GM18907 (cell line): Measurements from ENCODE around the gene SLC9A8.
"Not testable (repeated sequence)": the region's sequence is repeated elsewhere in the genome, so short reads cannot be mapped to it uniquely, and the experiment has no call there.

Source experiments
- ATAC-seq: cut with Tn5 transposase; IDR thresholded peaks from one replicate; pipeline ENCODE4 v1.9.1; 2021; ENCODE audit warnings: mild to moderate bottlenecking, moderate library complexity; ENCODE audit not compliant: unreplicated experiment

The SLC9A8 gene, protein sequence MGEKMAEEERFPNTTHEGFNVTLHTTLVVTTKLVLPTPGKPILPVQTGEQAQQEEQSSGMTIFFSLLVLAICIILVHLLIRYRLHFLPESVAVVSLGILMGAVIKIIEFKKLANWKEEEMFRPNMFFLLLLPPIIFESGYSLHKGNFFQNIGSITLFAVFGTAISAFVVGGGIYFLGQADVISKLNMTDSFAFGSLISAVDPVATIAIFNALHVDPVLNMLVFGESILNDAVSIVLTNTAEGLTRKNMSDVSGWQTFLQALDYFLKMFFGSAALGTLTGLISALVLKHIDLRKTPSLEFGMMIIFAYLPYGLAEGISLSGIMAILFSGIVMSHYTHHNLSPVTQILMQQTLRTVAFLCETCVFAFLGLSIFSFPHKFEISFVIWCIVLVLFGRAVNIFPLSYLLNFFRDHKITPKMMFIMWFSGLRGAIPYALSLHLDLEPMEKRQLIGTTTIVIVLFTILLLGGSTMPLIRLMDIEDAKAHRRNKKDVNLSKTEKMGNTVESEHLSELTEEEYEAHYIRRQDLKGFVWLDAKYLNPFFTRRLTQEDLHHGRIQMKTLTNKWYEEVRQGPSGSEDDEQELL

DNA sequence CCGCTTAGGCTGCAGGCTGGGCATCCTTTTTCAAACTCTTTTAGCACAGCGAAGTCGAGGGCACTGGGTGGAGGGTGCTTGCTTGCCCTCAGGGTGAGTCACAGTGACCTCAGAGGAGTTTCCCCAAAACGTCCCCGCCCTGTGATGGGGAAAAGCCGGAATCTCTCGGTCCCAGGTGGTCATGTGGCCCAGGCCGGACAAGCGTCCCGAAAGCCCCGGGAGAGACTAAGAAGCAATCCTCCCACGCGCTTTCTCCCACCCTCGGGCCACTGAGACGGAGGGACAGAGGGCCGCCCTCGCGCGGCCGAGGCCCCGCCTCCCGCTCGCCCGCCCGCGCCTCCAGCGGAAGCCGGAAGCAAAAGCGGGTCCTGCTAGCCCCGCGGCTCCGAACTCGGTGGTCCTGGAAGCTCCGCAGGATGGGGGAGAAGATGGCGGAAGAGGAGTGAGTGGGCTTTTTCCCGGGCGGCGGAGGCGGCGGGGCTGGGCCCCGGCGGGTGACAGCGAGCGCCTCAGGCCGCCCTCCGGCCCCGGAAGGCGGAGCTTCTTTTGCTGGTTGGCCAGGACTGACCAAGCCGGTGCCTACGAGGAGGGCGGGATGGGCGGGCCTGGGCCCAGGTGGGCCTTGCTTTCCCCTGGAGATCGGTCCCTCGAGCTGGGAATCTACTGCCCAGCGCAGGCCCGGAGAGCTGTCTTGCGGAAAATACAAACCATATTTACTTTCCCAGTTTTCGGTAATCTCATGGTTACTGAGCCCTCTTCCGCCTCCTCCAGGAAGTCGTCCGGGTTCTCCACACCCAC is at the start of gene SLC9A8:
SLC9A8 (plus strand) TSS at position 322 of the 798 bp plus-strand sequence; CDS start at position 417, 95 bp downstream.
- peak; percentile 83 for ATAC-seq

DNA sequence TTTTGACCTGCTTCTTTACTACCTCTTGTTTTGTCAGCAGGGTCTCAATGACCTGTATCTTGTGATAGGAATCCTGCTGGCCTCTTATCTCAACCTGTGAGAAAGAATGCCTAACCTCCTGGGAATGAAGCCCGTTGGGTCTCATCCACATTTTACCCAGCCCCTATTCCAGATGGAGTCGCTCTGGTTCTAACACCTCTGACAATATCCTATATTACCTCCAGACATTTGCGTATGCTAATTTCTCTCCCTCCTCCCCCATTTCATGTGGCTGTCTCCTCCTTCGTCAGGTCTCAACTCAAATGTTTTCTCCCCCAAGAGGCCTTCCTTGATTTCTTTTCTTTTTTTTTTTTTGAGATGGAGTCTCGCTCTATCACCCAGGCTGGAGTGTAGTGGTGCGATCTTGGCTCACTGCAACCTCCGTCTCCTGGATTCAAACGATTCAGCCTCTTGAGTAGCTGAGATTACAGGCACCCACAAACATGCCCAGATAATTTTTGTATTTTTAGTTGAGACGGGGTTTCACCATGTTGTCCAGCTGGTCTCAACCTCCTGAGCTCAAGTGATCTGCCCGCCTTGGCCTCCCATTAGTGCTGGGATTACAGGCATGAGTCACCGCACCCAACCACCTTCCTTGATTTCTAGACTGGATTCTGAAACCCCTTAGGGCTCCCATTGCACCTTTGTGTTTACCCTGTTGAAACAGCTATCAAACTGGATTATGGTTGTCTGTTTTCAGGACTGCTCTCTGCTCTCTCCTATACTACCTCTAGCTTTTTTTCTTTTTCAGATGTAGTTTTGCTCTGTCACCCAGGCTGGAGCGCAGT is 49.5 kb upstream of the SLC9A8 start:
- no peak for ATAC-seq

DNA sequence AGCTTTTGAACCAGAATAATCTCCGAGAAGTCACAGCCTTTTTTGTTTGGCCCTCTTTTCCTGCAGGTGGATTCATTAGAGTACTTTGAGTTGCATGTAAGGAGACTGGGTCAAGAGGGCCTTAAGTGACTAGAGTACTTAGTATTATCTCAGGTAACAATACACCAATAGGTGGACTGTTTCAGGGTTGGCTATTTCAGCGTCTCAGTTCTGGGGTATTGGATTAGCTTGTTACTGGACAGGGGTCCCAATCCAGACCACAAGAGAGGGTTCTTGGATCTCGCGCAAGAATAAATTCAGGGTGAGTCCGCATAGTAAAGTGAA is 47.3 kb upstream of the SLC9A8 start:
- ATAC-seq = no peak

DNA sequence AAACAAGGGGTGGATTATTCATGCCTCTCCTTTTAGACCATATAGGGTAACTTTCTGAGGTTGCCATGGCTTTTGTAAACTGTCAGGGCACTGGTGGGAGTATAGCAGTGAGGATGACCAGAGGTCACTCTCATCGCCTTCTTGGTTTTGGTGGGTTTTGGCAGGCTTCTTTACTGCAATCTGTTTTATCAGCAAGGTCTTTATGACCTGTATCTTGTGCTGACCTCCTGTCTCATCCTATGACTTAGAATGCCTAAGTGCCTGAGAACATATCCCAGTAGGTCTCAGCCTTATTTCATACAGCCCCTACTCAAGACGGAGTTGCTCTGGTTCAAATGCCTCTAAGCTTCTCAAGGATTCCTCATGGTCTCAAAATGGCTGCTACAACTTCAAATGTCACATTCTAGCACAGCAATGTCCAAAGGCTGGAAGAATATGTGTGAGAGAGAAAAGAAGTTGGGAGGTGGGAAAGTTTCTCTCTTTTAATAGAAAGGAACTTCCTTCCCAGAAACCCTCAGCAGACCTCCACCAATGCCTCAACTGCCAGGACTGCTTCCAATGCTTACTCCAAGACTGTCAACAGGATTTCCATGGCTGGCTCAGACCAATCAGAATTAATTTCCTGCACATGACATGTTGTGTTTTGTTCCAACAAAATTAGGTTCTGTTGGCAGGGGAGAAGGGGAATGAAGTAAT is 46.6 kb upstream of the SLC9A8 start:
- ATAC-seq = no peak

DNA sequence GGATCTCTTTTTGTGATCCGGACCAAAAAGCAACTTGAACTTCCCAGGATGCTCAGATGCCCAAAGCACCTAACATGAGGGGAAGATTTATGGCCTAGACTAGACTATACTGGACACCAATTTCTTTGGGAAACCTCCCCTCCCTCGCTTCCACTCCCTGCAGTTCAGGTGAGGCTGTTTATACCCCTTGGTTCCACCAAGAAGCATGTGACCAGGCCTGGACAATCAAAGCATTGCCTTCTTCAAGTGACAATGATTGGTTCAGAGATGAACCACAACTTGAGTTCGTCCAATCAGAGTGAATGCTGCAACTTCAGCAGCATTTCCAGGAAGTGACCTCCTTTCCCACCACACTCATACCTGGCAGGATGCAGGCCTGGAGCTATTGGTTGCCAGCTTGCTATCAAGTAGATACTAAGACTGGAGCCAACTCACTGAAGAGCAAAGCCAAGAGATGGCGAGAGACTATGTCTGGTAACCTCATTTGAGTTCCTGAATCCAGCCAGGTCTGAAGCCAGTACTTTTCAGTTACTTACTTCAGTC is 45.6 kb upstream of the SLC9A8 start:
- no peak for ATAC-seq

DNA sequence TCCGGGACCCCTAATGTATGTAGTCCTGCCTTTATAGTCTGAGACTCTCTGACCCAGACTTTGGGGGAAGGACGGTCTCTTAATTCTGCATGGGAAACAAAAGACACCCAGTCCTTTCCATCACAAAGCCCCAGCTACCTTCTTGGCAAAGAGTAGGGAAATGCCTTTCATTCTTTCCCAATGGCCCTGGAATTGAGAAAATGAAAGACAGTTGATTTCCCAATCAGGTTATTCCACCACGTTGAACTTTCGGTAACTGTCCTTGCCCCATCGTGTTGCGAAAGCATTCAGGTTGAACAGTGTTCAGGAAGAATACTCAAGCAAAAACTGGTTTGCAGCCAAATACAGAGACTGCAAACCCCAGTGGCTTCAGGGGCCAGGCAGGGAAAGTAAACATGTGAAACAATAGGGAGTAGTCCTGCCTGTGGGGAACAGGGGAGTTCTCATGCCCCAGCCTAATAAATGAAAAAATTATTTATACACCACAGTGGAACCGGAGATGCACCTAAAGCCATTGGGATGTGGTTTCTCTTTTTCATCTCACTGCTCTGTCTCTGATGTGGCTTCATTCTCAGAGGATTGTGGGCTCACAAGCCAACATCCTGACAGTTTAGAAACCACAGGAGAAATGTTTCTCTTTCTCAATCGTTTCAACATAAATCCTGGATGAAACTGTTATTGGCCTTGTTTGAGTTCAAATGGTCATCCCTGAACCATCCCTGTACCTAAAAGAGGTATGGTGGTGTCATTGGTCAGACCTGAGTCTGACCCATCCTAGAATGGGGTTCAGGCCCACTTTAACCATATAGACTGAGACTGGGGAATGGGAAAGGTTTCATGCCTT is 44.2 kb upstream of the SLC9A8 start:
- ATAC-seq = no peak

DNA sequence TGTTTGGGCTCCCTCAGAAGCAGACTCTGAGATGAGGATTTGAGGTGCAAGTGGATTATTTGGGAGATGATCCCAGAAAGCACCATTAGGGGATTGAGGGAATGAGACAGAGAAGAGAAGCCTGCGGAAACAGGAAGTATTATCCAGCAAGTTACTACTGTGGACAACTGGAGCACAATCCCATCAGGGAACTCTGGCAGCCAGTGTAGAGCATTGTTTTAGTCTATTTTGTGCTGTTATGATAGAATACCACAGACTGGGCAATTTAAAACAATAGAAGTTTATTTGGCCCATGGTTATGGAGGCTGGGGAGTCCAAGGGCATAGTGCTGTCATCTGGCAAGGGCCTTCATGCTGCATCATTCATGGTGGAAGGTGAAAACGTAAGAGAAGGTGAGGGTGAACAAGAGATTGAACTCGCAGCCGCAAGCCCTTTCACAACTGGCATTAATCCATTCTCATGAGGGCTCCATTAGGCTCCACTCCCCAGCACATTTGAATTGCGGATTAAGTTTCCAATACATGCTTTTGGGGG is 43.5 kb upstream of the SLC9A8 start:
- ATAC-seq = no peak

DNA sequence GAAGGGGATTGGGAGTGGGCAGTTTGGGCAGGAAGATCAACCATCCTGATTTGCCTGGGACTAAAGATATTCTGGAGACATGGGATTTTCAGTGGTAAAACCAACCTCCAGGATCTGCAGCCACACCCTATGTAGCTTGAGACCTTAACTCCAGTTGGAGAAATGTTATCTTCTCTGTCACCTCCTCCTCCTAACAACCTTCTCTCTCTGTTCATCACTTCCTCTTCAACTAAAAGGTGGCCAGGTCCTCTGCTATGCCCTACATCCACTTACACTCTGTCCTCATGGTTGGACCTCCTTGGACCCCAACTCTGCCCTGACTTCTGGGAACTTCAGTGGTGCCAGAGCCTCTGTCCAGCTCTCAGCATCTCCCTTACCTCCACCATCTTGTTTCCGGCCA is 42.0 kb upstream of the SLC9A8 start:
- ATAC-seq = no peak

DNA sequence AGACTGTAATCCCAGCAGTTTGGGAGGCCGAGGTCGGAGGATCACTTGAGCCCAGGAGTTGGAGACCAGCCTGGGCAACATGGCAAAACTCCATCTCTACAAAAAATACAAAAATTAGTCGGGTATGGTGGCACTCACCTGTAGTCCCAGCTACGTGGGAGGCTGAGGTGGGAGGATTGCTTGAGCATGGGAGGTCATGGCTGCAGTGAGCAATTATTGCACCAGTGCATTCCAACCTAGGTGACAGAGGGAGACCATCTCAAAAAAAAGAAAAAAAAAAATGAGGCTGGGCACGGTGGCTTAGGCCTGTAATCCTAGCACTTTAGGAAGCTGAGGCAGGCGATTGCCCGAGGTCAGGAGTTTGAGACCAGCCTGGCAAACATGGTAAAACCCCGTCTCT is 38.4 kb upstream of the SLC9A8 start:
- ATAC-seq = not testable (repeated sequence)

DNA sequence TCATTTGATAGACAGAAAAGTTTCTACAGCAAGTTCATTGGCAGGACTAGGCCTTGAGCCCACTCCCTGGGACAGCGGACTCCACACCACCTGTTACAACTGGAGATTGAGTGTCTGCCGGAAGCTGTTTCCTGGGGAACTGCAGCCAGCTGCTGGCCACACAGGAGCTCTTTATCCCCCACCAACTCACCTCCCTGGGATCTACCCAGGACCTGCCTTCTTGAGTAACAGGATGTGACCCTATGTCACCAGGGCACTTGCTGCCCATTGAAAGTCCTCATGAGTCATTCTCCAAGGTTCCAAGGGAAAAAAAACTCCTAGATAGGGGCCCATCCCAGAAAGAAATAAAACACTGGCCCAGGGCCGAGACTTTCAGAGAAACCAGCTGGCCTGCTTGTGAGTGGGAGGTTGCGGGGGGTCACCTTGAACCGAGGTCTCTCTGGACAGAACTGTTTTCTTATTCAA is 37.4 kb upstream of the SLC9A8 start:
- ATAC-seq = no peak

DNA sequence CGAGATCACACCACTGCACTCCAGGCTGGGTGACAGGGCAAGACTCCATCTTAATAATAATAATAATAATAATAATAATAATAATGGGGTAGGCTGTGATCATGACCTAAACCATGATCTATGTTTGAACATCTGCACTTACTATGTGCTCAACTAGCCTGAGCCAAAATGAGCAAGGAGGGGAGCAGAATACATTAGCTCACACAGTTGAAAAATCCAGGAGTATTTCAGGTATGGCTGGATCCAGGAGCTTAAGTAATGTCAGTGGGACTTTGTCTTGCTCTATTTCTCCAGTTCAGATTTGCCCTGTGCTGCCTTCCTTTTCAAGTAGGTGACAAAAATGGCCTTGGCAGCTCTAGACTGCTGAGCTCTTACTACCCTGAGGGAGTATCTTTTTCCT is 32.7 kb upstream of the SLC9A8 start:
- no peak for ATAC-seq

DNA sequence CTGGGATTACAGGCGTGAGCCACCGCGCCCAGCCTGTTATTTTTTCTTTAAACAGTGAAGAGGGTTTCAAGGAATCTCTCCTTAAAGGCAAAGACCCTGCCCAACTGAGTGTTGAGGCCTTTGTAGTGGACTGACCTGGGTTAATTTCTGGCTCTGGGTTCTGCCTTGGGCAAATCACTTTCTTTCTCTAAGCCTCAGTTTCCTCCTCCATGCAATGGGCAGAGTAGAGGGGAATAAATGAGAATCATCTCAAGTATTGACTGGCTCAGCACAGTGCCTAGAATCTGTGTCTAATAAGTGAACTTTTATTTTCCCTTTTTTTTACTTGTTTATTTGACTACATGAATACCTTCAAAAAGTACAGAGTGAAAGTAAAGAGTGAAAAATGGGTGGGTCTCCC is 31.0 kb upstream of the SLC9A8 start:
- no peak for ATAC-seq

DNA sequence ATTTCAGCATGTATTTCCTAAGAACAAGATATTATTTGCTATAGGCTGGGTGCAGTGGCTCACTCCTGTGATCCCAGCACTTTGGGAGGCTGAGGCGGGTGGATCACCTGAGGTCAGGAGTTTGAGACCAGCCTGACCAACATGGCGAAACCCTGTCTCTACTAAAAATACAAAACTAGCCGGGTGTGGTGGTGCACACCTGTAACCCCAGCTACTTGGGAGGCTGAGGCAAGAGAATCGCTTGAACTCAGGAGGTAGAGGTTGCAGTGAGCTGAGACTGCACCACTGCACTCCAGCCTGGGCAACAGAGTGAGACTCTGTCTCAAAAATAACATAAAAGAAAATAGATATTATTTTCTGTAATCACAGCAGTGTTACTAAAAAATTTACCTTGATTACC is 30.2 kb upstream of the SLC9A8 start:
- not testable (repeated sequence) for ATAC-seq

DNA sequence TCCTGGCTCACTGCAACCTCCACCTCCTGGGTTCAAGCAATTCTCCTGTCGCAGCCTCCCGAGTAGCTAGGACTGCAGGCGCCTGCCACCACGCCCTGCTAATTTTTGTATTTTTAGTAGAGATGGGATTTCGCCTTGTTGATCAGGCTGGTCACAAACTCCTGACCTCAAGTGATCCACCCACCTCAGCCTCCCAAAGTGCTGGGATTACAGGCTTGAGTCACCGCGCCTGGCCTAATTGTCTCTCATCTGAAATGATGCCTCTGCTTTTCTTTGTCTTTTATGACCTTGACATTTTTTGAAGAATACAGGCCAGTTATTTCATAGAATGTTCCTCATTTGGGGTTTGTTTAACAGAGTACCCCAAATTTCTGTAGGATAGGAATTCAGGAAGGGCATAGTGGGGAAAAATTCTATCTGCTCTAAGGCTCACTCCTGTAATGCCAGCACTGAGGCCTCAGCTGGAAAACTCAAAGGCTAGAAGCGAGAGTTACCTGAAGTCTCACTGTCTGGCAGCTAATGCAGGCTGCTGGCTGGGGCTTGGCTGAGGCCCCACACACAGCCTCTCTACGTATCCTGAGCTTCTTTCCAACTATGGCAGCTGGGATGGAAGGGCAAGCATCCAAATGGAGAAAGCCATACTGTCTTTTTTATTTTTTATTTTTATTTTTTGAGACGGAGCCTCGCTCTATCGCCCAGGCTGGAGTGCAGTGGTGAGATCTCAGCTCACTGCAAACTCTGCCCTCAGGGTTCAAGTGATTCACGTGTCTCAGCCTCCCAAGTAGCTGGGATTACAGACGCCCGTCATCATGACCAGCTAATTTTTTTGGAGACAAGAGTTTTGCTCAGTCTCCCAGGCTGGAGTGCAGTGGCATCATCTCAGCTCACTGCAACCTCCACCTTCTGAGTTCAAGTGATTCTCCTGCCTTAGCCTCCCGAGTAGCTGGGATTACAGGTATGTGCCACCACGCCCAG is 29.3 kb upstream of the SLC9A8 start:
- not testable (repeated sequence) for ATAC-seq

DNA sequence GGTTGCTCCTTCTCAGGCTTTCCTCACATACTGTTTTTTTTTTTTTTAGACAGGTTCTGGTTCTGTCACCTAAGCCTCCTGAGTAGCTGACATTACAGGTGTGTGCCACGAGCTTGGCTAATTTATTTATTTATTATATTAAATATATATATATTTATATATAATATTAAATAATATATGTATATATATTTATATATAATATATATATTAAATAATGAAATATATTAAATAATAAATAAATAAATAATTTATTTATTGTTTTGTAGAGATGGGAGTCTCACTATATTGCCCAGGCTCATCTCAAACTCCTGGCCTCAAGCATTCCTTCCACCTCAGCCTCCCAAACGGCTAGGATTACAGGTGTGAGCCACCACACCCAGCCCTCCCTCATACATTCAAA is 28.3 kb upstream of the SLC9A8 start:
- ATAC-seq = no peak

DNA sequence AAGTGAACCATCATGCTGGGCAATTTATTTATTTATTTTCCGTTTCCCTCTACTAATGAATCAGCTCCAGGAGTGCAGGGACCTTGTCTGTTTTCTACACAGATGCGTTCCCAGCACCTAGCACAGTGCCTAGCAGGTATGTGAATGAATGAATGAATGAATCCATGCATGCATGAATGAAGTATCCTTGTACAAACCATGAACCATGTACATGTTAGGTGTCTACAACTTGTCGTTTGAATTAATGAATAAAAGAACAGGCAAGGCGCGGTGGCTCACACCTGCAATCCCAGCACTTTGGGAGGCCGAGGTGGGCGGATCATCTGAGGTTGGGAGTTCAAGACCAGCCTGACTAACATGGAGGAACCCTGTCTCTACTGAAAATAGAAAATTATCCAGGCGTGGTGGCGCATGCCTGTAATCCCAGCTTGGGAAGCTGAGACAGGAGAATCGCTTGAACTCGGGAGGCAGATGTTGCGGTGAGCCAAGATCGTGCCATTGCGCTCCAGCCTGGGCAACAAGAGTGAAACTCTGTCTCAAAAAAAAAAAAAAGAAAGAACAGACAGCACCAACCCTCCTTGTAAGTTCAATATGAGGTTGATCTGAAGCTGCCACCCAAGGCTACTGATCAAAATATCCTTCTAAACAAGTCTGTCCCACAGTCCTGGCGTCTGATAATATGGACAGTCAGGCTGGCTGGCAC is 27.3 kb upstream of the SLC9A8 start:
- ATAC-seq = peak; percentile 32

DNA sequence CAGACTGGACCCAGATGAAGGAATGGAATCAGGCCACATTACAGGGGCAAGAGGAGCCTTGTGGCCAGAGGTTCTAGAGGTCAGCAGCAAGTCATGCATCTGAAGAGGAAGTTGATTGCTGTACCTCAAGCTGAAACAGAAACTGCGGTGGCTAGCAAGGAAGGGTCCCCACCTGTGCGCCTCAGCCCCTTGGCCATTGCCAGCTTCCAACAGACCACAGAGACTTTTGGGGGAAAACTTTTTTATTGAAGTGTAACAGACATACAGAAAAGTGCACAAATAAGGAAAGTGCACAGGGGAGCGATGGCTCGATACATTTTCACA is 26.8 kb upstream of the SLC9A8 start:
- peak; percentile 91 for ATAC-seq
